ENCODE results near the gene RERE.
"Not testable (repeated sequence)": the region's sequence is repeated elsewhere in the genome, so short reads cannot be mapped to it uniquely, and the experiment has no call there.

RERE gene

GRCh38 chr1:8598783-8599182 is 218.7 kb downstream of the RERE start:
- peak; percentile 29 for DNase-seq

- DNase-seq, result peak; percentile 54
Observed at GRCh38 chr1:8598060-8598724, 219.2 kb downstream of the RERE start.

- no peak for DNase-seq
Observed at GRCh38 chr1:8597455-8597854, 220.0 kb downstream of the RERE start.

GRCh38 chr1:8595941-8596340 is 221.5 kb downstream of the RERE start:
- DNase-seq, result no peak

- DNase-seq, result no peak
Observed at GRCh38 chr1:8595332-8595731, 222.1 kb downstream of the RERE start.

- not testable (repeated sequence) for DNase-seq
Observed at GRCh38 chr1:8593292-8593691, 224.1 kb downstream of the RERE start.

- DNase-seq, result no peak
Observed at GRCh38 chr1:8591569-8591968, 225.9 kb downstream of the RERE start.

GRCh38 chr1:8590721-8591351 is 226.6 kb downstream of the RERE start:
- DNase-seq, result peak; percentile 23

- no peak for DNase-seq
Observed at GRCh38 chr1:8589571-8589970, 227.9 kb downstream of the RERE start.

GRCh38 chr1:8587784-8588183 is 229.7 kb downstream of the RERE start:
- DNase-seq, result no peak

- no peak for DNase-seq
Observed at GRCh38 chr1:8586438-8586837, 231.0 kb downstream of the RERE start.

GRCh38 chr1:8584316-8584715 is 233.1 kb downstream of the RERE start:
- DNase-seq, result no peak

- DNase-seq, result no peak
Observed at GRCh38 chr1:8583031-8583430, 234.4 kb downstream of the RERE start.

- DNase-seq, result no peak
Observed at GRCh38 chr1:8580566-8580965, 236.9 kb downstream of the RERE start.

- no peak for DNase-seq
Observed at GRCh38 chr1:8578936-8579335, 238.5 kb downstream of the RERE start.

GRCh38 chr1:8578132-8578877 is 239.1 kb downstream of the RERE start:
- DNase-seq, result no peak

GRCh38 chr1:8574985-8575384 is 242.5 kb downstream of the RERE start:
- DNase-seq, result no peak

GRCh38 chr1:8572106-8572505 is 245.3 kb downstream of the RERE start:
- DNase-seq, result no peak

GRCh38 chr1:8571200-8571984 is 246.0 kb downstream of the RERE start:
- DNase-seq, result no peak

- no peak for DNase-seq
Observed at GRCh38 chr1:8570465-8570864, 247.0 kb downstream of the RERE start.

GRCh38 chr1:8569242-8569641 is 248.2 kb downstream of the RERE start:
- no peak for DNase-seq

GRCh38 chr1:8568837-8569236 is 248.6 kb downstream of the RERE start:
- DNase-seq, result no peak

GRCh38 chr1:8567146-8567545 is 250.3 kb downstream of the RERE start:
- DNase-seq, result no peak
